Loucy (cell line): ENCODE data around the gene PDIA6.

Experiments used
- H2AFZ ChIP-seq: fragments of 200-600 bp; sonication (generic); 2 replicates; pipeline ENCODE4 v1.6.0; 2016; ENCODE audit warnings: antibody characterized with exemption, mild to moderate bottlenecking, low read length, moderate library complexity
- H3F3A ChIP-seq: fragments of 200-600 bp; 2 replicates; pipeline ENCODE4 v1.6.0; 2016; ENCODE audit warnings: antibody characterized with exemption, low read depth, mild to moderate bottlenecking
- H3K27me3 ChIP-seq: fragments of 200-600 bp; sonication (generic); 2 replicates; pipeline ENCODE4 v1.6.1; 2014; ENCODE audit warnings: low read length, mild to moderate bottlenecking; ENCODE audit not compliant: insufficient read depth, poor library complexity, severe bottlenecking
- H3K36me3 ChIP-seq: fragments of 200-600 bp; sonication (generic); 2 replicates; pipeline ENCODE4 v1.6.1; 2016; ENCODE audit warnings: low read length; ENCODE audit not compliant: insufficient read depth
- H3K4me1 ChIP-seq: fragments of 200-600 bp; sonication (generic); 2 replicates; pipeline ENCODE4 v1.5.1; 2014; ENCODE audit warnings: low read length, mild to moderate bottlenecking; ENCODE audit not compliant: insufficient read depth, poor library complexity, severe bottlenecking
- H3K4me2 ChIP-seq: fragments of 200-600 bp; sonication (generic); 2 replicates; pipeline ENCODE4 v1.6.0; 2014; ENCODE audit warnings: antibody characterized with exemption, low read length, low read depth, mild to moderate bottlenecking; ENCODE audit not compliant: poor library complexity, severe bottlenecking
- H3K4me3 ChIP-seq: fragments of 200-600 bp; sonication (generic); 2 replicates; pipeline ENCODE4 v1.5.1; 2014; ENCODE audit warnings: low read length, mild to moderate bottlenecking, mixed read lengths; ENCODE audit not compliant: poor library complexity, severe bottlenecking
- H3K79me2 ChIP-seq: fragments of 200-600 bp; sonication (generic); 2 replicates; pipeline ENCODE4 v1.6.1; 2014; ENCODE audit warnings: low read length; ENCODE audit not compliant: insufficient read depth
- H3K9ac ChIP-seq: fragments of 200-600 bp; sonication (generic); 2 replicates; pipeline ENCODE4 v1.6.0; 2014; ENCODE audit warnings: mild to moderate bottlenecking, low read depth, low read length, moderate library complexity; ENCODE audit not compliant: poor library complexity, severe bottlenecking
- H3K9me2 ChIP-seq: fragments of 200-600 bp; sonication (generic); replicated peaks from 2 replicates; pipeline ENCODE4 v1.6.1; 2016; ENCODE audit warnings: low read depth, low read length, mixed read lengths
- H3K9me3 ChIP-seq: fragments of 200-600 bp; sonication (generic); 2 replicates; pipeline ENCODE4 v1.6.1; 2014; ENCODE audit warnings: mild to moderate bottlenecking, antibody characterized with exemption, low read length, low read depth; ENCODE audit not compliant: insufficient read depth
- H4K20me1 ChIP-seq: fragments of 200-600 bp; sonication (generic); 2 replicates; pipeline ENCODE4 v1.6.0; 2014; ENCODE audit warnings: antibody characterized with exemption, low read length, mild to moderate bottlenecking; ENCODE audit not compliant: insufficient read depth, poor library complexity, severe bottlenecking
- EZH2phosphoT487 ChIP-seq: fragments of 200-600 bp; IDR thresholded peaks from 2 replicates; pipeline ENCODE4 v1.6.1; 2018; ENCODE audit warnings: antibody characterized with exemption, mild to moderate bottlenecking, moderate library complexity, borderline replicate concordance
- TF ChIP-seq, protein P1 (sequence below): fragments of 200-600 bp; sonication (generic); conservative IDR thresholded peaks from 2 replicates; pipeline ENCODE4 v1.5.1; 2014; ENCODE audit warnings: mild to moderate bottlenecking, antibody characterized with exemption, low read length

The PDIA6 gene

DNA sequence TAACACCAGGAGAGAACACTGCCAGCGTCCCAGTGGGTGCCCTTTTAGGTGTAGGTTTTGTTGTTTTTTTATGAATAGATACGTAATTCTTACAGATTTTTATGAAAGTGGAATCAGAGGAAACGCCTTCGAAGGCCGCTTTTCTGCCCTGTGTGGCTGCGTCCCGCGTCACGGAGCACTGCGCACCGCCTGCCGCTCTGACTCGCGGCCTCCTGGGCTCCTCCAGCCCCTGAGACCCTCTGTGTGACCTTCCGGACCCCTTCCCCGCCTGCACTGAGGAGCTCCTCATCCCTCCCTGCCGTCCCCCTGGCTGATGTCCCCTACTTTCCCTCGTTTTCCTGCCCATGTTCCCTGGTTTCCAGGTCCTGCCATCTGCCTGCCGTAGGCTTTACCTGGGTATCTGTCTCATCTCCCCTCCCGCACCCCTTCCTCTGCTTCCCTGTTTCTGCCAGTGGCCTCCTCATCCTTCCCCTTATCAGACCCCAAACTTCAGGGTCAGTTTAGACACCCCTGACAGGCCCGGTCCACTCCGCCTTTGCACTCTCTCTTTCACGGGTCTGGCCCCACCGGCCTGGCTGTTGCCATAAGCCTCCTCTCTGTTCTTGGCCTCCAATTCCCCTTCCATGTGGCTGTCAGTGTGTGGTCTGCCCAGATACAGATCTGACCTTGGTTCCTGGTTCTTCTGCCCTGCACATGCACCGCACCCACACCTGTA lies 32.7 kb downstream of the PDIA6 start:
- H3K9me2 ChIP-seq = no peaks in the 10 kb centered on the region
- no peaks in the 10 kb centered on the region for H3K27me3 ChIP-seq
- no peak overlapping the region for H2AFZ ChIP-seq
- no peak overlapping the region for H3K9ac ChIP-seq
- no peaks in the 10 kb centered on the region for H4K20me1 ChIP-seq
- H3K4me2 ChIP-seq = no peak overlapping the region
- H3K36me3 ChIP-seq = peaks cover 67% of the 10 kb centered on the region; the same call in 1 of the 2 replicates
- no peaks in the 10 kb centered on the region for H3F3A ChIP-seq
- H3K9me3 ChIP-seq = no peaks in the 10 kb centered on the region
- H3K4me1 ChIP-seq = no peaks in the 10 kb centered on the region
- no peaks in the 10 kb centered on the region for H3K79me2 ChIP-seq
- TF ChIP-seq, protein P1, sequence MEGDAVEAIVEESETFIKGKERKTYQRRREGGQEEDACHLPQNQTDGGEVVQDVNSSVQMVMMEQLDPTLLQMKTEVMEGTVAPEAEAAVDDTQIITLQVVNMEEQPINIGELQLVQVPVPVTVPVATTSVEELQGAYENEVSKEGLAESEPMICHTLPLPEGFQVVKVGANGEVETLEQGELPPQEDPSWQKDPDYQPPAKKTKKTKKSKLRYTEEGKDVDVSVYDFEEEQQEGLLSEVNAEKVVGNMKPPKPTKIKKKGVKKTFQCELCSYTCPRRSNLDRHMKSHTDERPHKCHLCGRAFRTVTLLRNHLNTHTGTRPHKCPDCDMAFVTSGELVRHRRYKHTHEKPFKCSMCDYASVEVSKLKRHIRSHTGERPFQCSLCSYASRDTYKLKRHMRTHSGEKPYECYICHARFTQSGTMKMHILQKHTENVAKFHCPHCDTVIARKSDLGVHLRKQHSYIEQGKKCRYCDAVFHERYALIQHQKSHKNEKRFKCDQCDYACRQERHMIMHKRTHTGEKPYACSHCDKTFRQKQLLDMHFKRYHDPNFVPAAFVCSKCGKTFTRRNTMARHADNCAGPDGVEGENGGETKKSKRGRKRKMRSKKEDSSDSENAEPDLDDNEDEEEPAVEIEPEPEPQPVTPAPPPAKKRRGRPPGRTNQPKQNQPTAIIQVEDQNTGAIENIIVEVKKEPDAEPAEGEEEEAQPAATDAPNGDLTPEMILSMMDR = no peak
- no peak overlapping the region for H3K4me3 ChIP-seq

DNA sequence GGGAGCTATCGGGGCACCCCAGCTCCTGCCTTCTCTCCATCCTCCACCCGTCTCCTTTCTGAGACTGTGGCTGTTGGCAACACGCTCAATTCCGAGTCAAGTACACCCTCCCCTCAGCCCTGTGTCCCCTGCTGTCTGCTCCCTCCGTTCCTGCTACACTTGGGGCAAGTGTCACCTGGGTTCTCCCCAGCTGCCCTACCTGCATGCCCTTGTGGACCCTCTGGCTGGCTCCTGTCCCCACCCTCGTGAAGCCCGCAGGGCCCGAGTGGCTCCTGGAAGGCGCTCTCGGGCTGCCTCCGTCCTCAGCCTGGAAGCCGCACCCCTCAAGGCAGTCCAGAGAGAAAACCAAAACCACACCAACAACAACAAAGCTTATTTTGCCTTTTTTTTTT lies 33.9 kb downstream of the PDIA6 start:
- TF ChIP-seq EZH2phosphoT487 = no peak
- TF ChIP-seq, protein P1 = no peak
- no peaks in the 10 kb centered on the region for H3K9me2 ChIP-seq
- no peak overlapping the region for H3K9ac ChIP-seq
- no peak overlapping the region for H2AFZ ChIP-seq
- no peak overlapping the region for H3K4me2 ChIP-seq
- no peaks in the 10 kb centered on the region for H3K4me1 ChIP-seq
- no peaks in the 10 kb centered on the region for H3K9me3 ChIP-seq
- no peaks in the 10 kb centered on the region for H3K27me3 ChIP-seq
- no peaks in the 10 kb centered on the region for H4K20me1 ChIP-seq
- no peaks in the 10 kb centered on the region for H3F3A ChIP-seq
- no peaks in the 10 kb centered on the region for H3K79me2 ChIP-seq
- H3K36me3 ChIP-seq = peaks cover 55% of the 10 kb centered on the region; the same call in 1 of the 2 replicates
- H3K4me3 ChIP-seq = no peak overlapping the region

DNA sequence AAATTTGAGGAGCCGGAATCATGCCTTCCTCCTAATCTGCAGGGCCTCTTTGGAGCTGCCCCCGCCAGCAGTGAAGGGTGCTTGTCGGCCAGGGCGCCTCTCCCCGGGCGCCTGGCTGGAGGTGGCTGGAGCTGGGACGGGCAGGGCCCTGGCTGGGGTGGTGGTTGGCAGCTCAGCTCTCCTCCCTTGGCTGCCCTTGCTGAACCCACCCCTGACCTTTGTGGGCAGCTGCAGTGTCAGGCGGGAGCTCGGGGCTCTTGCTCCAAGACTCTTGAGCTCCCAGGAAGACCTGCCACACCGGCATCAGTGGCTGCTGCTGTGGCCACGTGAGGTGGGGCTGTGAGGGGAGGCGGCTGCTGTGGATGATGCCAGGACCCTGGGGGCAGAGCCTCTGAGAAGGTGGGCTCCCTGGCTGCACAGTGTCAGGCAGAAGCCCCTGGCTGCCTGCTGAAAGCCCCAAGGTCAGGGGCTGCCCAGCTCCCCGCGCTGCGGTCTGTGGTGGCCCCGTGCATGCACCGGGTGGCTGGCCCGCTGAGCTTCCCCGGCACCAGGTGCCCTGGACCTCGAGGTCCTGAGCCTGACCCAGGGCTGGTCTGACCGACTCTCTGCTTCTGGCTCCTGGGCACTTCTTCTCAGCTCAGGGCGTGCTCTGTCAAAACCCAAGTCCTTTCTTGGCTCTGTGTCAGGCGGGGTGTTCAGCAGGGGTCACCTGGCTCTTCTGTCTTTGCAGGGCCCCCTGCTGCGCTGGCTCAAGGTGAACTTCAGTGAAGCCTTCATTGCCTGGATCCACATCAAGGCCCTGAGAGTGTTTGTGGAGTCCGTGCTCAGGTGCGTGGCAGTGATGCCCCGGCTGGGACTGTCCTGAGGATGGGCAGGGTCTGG lies 34.5 kb downstream of the PDIA6 start:
- no peak overlapping the region for H3K9ac ChIP-seq
- H3K9me3 ChIP-seq = no peaks in the 10 kb centered on the region
- H3K4me3 ChIP-seq = no peak overlapping the region
- no peak overlapping the region for H3K4me2 ChIP-seq
- no peaks in the 10 kb centered on the region for H3K79me2 ChIP-seq
- no peaks in the 10 kb centered on the region for H4K20me1 ChIP-seq
- no peaks in the 10 kb centered on the region for H3F3A ChIP-seq
- no peak overlapping the region for H2AFZ ChIP-seq
- TF ChIP-seq EZH2phosphoT487 = no peak
- TF ChIP-seq, protein P1 = no peak
- no peaks in the 10 kb centered on the region for H3K4me1 ChIP-seq
- peaks cover 48% of the 10 kb centered on the region; the same call in 1 of the 2 replicates for H3K36me3 ChIP-seq
- H3K27me3 ChIP-seq = no peaks in the 10 kb centered on the region
- no peaks in the 10 kb centered on the region for H3K9me2 ChIP-seq
